Measurements from ENCODE around the gene CACFD1. TPM values are rescaled to one million over a fixed set of nuclear protein-coding genes. Genes with fewer than 3 reads are reported as not detected.

Gene CACFD1
- total and polyA plus RNA-seq, 2 of the 4 experiments (the other 2 are of a cell fraction) = 2.0 to 6.6 TPM

DNA sequence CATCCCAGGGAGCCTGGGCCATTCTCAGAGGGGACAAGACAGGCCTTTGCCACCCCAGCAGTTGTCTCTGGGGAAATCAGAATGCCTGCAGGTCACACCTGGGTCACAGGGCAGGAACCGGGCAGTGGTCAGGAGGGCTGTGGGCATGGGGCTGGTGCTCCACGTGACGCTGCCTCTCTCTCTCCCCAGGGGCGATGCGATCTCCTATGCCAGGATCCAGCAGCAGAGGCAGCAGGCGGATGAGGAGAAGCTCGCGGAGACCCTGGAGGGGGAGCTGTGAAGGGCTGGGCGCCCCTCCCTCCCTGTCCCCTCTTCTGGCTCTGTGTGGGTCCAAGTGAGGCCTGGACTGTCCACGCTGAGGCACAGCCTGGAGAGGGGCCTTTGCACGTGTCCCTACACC is 8.6 kb downstream of the CACFD1 start:
- BruUV-seq (replicated peaks) = no TSS peak
- Histone ChIP-seq H2AK9ac (replicated peaks; ENCODE audit: low read depth, low read length, poor library complexity) (no peak overlapping the region), H4K8ac (ENCODE audit: low read depth in 2 of 2, low read length in 2 of 2) (no peak overlapping the region), H3K4ac (ENCODE audit: low read depth, low read length) (no peak overlapping the region), H3K4me2 (ENCODE audit: low read depth, low read length) (no peak overlapping the region), H3K18ac (ENCODE audit: low read depth, low read length) (no peak overlapping the region), H4K91ac (ENCODE audit: insufficient read depth, low read depth, low read length) (no peak overlapping the region), H3K27me3 (ENCODE audit: control insufficient read depth, insufficient read depth, low read length) (no peaks in the 10 kb centered on the region), H2BK20ac (ENCODE audit: low read depth, low read length) (no peak overlapping the region), H2BK120ac (ENCODE audit: low read depth, low read length) (no peak overlapping the region), H3K23ac (ENCODE audit: low read depth, low read length) (no peak overlapping the region), H2BK15ac (ENCODE audit: low read depth, low read length) (no peak overlapping the region), H3K4me1 (ENCODE audit: control insufficient read depth, insufficient read depth, low read length) (no peaks in the 10 kb centered on the region), H3K9me1 (ENCODE audit: insufficient read depth, low read length) (no peaks in the 10 kb centered on the region), H3K9ac (ENCODE audit: low read depth, low read length) (no peak overlapping the region), H3K79me1 (ENCODE audit: low read depth in 1 of 2, low read length in 2 of 2) (no peaks in the 10 kb centered on the region; a peak in 1 of 4 replicates), H3K14ac (replicated peaks; ENCODE audit: low read depth, low read length) (no peak overlapping the region), H3K9me3 (ENCODE audit: control insufficient read depth, insufficient read depth, low read length) (no peaks in the 10 kb centered on the region), H2AK5ac (ENCODE audit: low read depth, low read length) (no peak overlapping the region), H3K4me3 (ENCODE audit: insufficient read depth, low read depth, low read length) (no peak overlapping the region), H4K20me1 (ENCODE audit: insufficient read depth, low read length) (no peaks in the 10 kb centered on the region), H3K56ac (ENCODE audit: extremely low read depth, insufficient read depth, low read length) (no peak overlapping the region), H4K5ac (ENCODE audit: low read depth, low read length) (no peak overlapping the region), H3K36me3 (ENCODE audit: control insufficient read depth, insufficient read depth, low read length) (peaks cover 9% of the 10 kb centered on the region), H3K27ac (ENCODE audit: insufficient read depth, low read length) (no peak overlapping the region), H2BK5ac (ENCODE audit: low read depth, low read length, poor library complexity, severe bottlenecking) (no peak overlapping the region), H2AFZ (replicated peaks; ENCODE audit: low read length, poor library complexity) (no peak overlapping the region)
- DNase-seq (no peak), ATAC-seq (ENCODE audit: low read depth) (no peak)
- TF ChIP-seq RFX5 (IDR thresholded peaks at IDR 0.05; ENCODE audit: low read depth, low read length) = no peak
- TF ChIP-seq MXI1 (IDR thresholded peaks at IDR 0.05; ENCODE audit: borderline replicate concordance, low read depth, low read length) = no peak
- TF ChIP-seq, protein P1, sequence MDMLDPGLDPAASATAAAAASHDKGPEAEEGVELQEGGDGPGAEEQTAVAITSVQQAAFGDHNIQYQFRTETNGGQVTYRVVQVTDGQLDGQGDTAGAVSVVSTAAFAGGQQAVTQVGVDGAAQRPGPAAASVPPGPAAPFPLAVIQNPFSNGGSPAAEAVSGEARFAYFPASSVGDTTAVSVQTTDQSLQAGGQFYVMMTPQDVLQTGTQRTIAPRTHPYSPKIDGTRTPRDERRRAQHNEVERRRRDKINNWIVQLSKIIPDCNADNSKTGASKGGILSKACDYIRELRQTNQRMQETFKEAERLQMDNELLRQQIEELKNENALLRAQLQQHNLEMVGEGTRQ (IDR thresholded peaks at IDR 0.05; ENCODE audit: low read depth, low read length) = no peak
- no peak for TF ChIP-seq CHD1 (IDR thresholded peaks at IDR 0.05; ENCODE audit: low read depth, low read length)
- in situ Hi-C loops (cut with MboI; ENCODE audit: low sequenced_read_pairs) = no loop called here
- intact Hi-C loops (cut with micrococcal nuclease) = no loop called here
- dilution Hi-C loops (cut with HindIII; ENCODE audit: low sequenced_read_pairs, unreplicated experiment) = no loop called here
- no CpG with 5 or more reads among the region's 11 CpGs for WGBS, 2 experiments (ENCODE audit: extremely low coverage in 2 of 2, insufficient read length in 1 of 2)
- POLR2A ChIA-PET (ENCODE audit: unreplicated experiment) = no interaction called here
- CTCF ChIA-PET = no interaction called here

All from IMR-90 (cell line).